Measurements from ENCODE around the gene FXYD7.

Gene FXYD7

GRCh38 chr19:35143818-35144217 is 763 bp downstream of the FXYD7 start (continued):
- TF ChIP-seq ZNF645 (tag by site-specific recombination; IDR thresholded peaks at IDR 0.05), result 0 out of 2 replicates have a peak, but pooled peaks have one; percentile 12
- no peak for TF ChIP-seq ZNF560 (tag by site-specific recombination; IDR thresholded peaks at IDR 0.05; ENCODE audit: borderline replicate concordance)
- TF ChIP-seq, protein P1, sequence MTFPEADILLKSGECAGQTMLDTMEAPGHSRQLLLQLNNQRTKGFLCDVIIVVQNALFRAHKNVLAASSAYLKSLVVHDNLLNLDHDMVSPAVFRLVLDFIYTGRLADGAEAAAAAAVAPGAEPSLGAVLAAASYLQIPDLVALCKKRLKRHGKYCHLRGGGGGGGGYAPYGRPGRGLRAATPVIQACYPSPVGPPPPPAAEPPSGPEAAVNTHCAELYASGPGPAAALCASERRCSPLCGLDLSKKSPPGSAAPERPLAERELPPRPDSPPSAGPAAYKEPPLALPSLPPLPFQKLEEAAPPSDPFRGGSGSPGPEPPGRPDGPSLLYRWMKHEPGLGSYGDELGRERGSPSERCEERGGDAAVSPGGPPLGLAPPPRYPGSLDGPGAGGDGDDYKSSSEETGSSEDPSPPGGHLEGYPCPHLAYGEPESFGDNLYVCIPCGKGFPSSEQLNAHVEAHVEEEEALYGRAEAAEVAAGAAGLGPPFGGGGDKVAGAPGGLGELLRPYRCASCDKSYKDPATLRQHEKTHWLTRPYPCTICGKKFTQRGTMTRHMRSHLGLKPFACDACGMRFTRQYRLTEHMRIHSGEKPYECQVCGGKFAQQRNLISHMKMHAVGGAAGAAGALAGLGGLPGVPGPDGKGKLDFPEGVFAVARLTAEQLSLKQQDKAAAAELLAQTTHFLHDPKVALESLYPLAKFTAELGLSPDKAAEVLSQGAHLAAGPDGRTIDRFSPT (tag by site-specific recombination; IDR thresholded peaks at IDR 0.05), result no peak
- no peak for TF ChIP-seq ZNF558 (tag by site-specific recombination; IDR thresholded peaks at IDR 0.05)
- TF ChIP-seq ZNF629 (tag by site-specific recombination; IDR thresholded peaks at IDR 0.05), result no peak
- TF ChIP-seq ZNF341 (tag by site-specific recombination; IDR thresholded peaks at IDR 0.05; ENCODE audit: low read depth), result no peak
- TF ChIP-seq ZNF366 (tag by site-specific recombination; conservative IDR thresholded peaks at IDR 0.05), result peak; percentile 95

DNA sequence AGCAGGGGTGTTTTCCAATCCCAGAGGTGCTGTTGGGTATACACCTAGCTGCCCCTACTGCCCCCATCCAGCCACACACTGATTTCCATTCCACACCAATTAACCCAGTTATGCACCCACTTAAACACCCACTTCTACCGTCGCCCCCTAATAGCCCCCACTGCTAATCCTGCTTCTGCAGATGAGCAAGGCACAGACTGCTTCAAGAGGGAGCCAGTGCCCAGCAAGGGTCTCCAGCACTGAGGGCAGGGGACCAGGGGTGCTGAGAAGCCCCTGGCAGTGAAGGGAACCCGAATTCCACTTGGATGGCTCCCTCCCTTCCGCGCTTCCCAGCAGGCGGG is 1.2 kb downstream of the FXYD7 start:
- peaks cover 32% of the 10 kb centered on the region for H3K4me1 ChIP-seq (ENCODE audit: control insufficient read depth, insufficient read depth, low read length)
- ChIA-PET POLR2A (interaction anchor here (0.7 to 2.0 kb wide), 4 partner anchors 9 to 124 kb away, joined by 3 to 8 read pairs (median 6); partner anchors contain the start of genes FXYD5, LGI4 and USF2), CTCF (interaction anchor here (0.6 to 4.7 kb wide), 14 partner anchors 9 to 592 kb away, joined by 3 to 82 read pairs (median 4); partner anchors contain the start of genes FXYD3, FXYD5 and LGI4)
- no peak overlapping the region for H3K4me3 ChIP-seq (ENCODE audit: low read depth, low read length)
- TF ChIP-seq GLIS2 (tag by site-specific recombination; IDR thresholded peaks at IDR 0.05) (peak; percentile 37; the same call in 1 of the 2 replicates), MYNN (tag by site-specific recombination; IDR thresholded peaks at IDR 0.05; ENCODE audit: borderline replicate concordance) (no peak), ZNF600 (tag by site-specific recombination; IDR thresholded peaks at IDR 0.05) (no peak; the same call in 1 of the 2 replicates), ZNF645 (tag by site-specific recombination; IDR thresholded peaks at IDR 0.05) (0 out of 2 replicates have a peak, but pooled peaks have one; percentile 6), ZFHX2 (tag by site-specific recombination; conservative IDR thresholded peaks at IDR 0.05) (peak; percentile 88)
- H3K9me3 ChIP-seq (ENCODE audit: control insufficient read depth, insufficient read depth, low read depth, low read length), result no peaks in the 10 kb centered on the region
- H3K27ac ChIP-seq (ENCODE audit: extremely low read depth, low read depth, low read length), result no peak overlapping the region
- no peaks in the 10 kb centered on the region; a peak in 1 of 3 replicates for H3K36me3 ChIP-seq (ENCODE audit: control insufficient read depth in 2 of 2, insufficient read depth in 1 of 2, low read length in 2 of 2)

DNA sequence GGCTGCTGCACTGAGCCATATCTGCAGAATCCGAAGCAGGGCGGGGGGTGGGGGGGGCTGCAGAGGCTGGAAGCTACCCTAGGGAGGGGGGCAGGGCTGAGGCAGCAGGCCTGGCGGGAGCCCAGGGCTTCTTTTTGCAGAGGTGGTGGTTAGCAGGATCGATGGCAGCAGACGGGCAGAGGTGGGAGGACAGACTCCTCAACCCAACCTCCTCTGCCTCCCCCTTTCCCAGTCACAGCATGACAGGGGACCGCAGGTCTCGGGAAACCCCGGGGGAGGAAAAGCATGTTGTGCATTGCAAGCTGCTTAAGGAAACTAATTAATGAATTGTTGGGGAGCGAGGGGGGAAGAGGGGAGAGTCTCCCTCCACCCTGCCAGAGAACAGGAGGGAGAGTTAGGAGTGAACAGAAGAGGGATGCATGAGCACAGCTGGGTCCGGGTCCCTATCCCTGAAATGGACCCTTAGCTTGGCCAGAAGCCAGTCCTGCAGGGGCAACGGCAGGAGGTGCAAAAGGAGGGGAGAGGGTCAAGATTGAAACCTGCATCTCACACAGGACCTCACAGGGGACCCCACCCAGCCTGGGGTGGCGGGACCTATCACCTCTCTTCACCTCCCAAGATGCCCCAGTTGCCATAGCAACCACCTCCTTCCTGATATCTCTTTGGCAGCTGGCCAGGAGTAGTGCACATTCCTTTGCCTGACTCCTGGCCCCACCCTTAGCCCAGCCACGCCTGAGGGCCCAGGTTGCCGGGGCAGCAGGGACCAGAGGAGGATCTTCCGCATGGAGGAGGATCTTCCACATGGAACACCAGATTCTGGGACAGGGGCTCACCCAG is 1.8 kb downstream of the FXYD7 start:
- Histone ChIP-seq H3K36me3 (ENCODE audit: control insufficient read depth in 2 of 2, insufficient read depth in 1 of 2, low read length in 2 of 2) (no peaks in the 10 kb centered on the region; a peak in 1 of 3 replicates), H3K27ac (ENCODE audit: extremely low read depth, low read depth, low read length) (no peak overlapping the region), H3K9me3 (ENCODE audit: control insufficient read depth, insufficient read depth, low read depth, low read length) (no peaks in the 10 kb centered on the region), H3K4me1 (ENCODE audit: control insufficient read depth, insufficient read depth, low read length) (peaks cover 36% of the 10 kb centered on the region), H3K4me3 (ENCODE audit: low read depth, low read length) (no peak overlapping the region)
- ChIA-PET CTCF (interaction anchor here (0.5 to 4.7 kb wide), 14 partner anchors 9 to 593 kb away, joined by 3 to 82 read pairs (median 4); partner anchors contain the start of genes FXYD3, FXYD5, LGI4 and USF2), POLR2A (interaction anchor here (1.5 to 2.0 kb wide), 3 partner anchors 10 to 21 kb away, joined by 4 to 8 read pairs (median 8); partner anchors contain the start of genes FXYD5 and LGI4)
- TF ChIP-seq ZNF555 (tag by site-specific recombination; conservative IDR thresholded peaks at IDR 0.05), result no peak
- peak; percentile 33; the same call in 1 of the 2 replicates for TF ChIP-seq KLF16 (tag by site-specific recombination; IDR thresholded peaks at IDR 0.05)
- TF ChIP-seq ZNF24 (tag by site-specific recombination; IDR thresholded peaks at IDR 0.05), result no peak
- TF ChIP-seq ZNF529 (tag by site-specific recombination; IDR thresholded peaks at IDR 0.05; ENCODE audit: insufficient replicate concordance), result no peak
- no peak for TF ChIP-seq ZNF394 (tag by site-specific recombination; IDR thresholded peaks at IDR 0.05; ENCODE audit: borderline replicate concordance)
- TF ChIP-seq KLF9 (tag by site-specific recombination; IDR thresholded peaks at IDR 0.05; ENCODE audit: low read depth), result no peak
- no peak for TF ChIP-seq HOXA7 (CRISPR knock-in tag; IDR thresholded peaks at IDR 0.05; ENCODE audit: borderline replicate concordance)
- TF ChIP-seq ZNF324 (tag by site-specific recombination; IDR thresholded peaks at IDR 0.05), result peak; percentile 54; the same call in 1 of the 2 replicates
- TF ChIP-seq SP7 (tag by site-specific recombination; IDR thresholded peaks at IDR 0.05), result peak; percentile 67
- TF ChIP-seq, protein P2, sequence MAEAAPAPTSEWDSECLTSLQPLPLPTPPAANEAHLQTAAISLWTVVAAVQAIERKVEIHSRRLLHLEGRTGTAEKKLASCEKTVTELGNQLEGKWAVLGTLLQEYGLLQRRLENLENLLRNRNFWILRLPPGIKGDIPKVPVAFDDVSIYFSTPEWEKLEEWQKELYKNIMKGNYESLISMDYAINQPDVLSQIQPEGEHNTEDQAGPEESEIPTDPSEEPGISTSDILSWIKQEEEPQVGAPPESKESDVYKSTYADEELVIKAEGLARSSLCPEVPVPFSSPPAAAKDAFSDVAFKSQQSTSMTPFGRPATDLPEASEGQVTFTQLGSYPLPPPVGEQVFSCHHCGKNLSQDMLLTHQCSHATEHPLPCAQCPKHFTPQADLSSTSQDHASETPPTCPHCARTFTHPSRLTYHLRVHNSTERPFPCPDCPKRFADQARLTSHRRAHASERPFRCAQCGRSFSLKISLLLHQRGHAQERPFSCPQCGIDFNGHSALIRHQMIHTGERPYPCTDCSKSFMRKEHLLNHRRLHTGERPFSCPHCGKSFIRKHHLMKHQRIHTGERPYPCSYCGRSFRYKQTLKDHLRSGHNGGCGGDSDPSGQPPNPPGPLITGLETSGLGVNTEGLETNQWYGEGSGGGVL (tag by site-specific recombination; IDR thresholded peaks at IDR 0.05), result peak; percentile 98
- TF ChIP-seq ZFP41 (tag by site-specific recombination; IDR thresholded peaks at IDR 0.05; ENCODE audit: borderline replicate concordance), result no peak
- no peak for TF ChIP-seq HOXD13 (CRISPR knock-in tag; IDR thresholded peaks at IDR 0.05; ENCODE audit: borderline replicate concordance)
- no peak for TF ChIP-seq TCF7L2 (IDR thresholded peaks at IDR 0.05; ENCODE audit: borderline replicate concordance, low read depth, low read length)
